GM12874 (cell line): ENCODE results near the gene ATG5.

Experiments
- CTCF ChIP-seq: IDR thresholded peaks from 2 replicates; pipeline ENCODE4 v1.5.1; 2011; ENCODE audit warnings: low read depth, mild to moderate bottlenecking, control low read depth, low read length, moderate library complexity; ENCODE audit not compliant: insufficient read depth

The ATG5 gene

GRCh38 chr6:106187424-106187982 lies 138.1 kb downstream of the ATG5 start:
- no peak for TF ChIP-seq CTCF

- no peak for TF ChIP-seq CTCF
Observed at GRCh38 chr6:106186714-106187113, 138.8 kb downstream of the ATG5 start.

GRCh38 chr6:106186172-106186571 lies 139.4 kb downstream of the ATG5 start:
- TF ChIP-seq CTCF, result no peak

GRCh38 chr6:106185615-106186014 lies 139.9 kb downstream of the ATG5 start:
- TF ChIP-seq CTCF, result no peak

GRCh38 chr6:106184629-106185028 lies 140.9 kb downstream of the ATG5 start:
- no peak for TF ChIP-seq CTCF

GRCh38 chr6:106183430-106183829 lies 142.1 kb downstream of the ATG5 start:
- no peak for TF ChIP-seq CTCF

- TF ChIP-seq CTCF, result no peak
Observed at GRCh38 chr6:106182455-106182854, 143.1 kb downstream of the ATG5 start.
